HG02938 (cell line): ENCODE measurements around the gene CER1.
A peak's percentile ranks its signal among the peaks of the same experiment; 100 is the strongest.
"Not testable (repeated sequence)": the region's sequence is repeated elsewhere in the genome, so short reads cannot be mapped to it uniquely, and the experiment has no call there.

ENCODE experiments used
- ATAC-seq: cut with Tn5 transposase; IDR thresholded peaks from one replicate; pipeline ENCODE4 v1.9.1; 2021; ENCODE audit warnings: mild to moderate bottlenecking, moderate library complexity; ENCODE audit not compliant: unreplicated experiment

The CER1 gene

GRCh38 chr9:14719231-14719923 lies 3.2 kb downstream of the CER1 start:
- ATAC-seq, result no peak

- ATAC-seq, result no peak
These were observed 7.4 kb downstream of the CER1 start for GRCh38 chr9:14715102-14715501.

GRCh38 chr9:14713187-14713767 lies 9.3 kb downstream of the CER1 start:
- no peak for ATAC-seq

- ATAC-seq, result no peak
These were observed 11.7 kb downstream of the CER1 start for GRCh38 chr9:14710804-14711203.

- peak; percentile 68 for ATAC-seq
These were observed 15.9 kb downstream of the CER1 start for GRCh38 chr9:14706530-14707140.

- ATAC-seq, result no peak
These were observed 17.5 kb downstream of the CER1 start for GRCh38 chr9:14705079-14705478.

- ATAC-seq, result no peak
These were observed 18.3 kb downstream of the CER1 start for GRCh38 chr9:14704281-14704680.

- ATAC-seq, result no peak
These were observed 20.3 kb downstream of the CER1 start for GRCh38 chr9:14702200-14702720.

- ATAC-seq, result peak; percentile 72
These were observed 29.2 kb downstream of the CER1 start, which contains the start of gene ZDHHC21 for GRCh38 chr9:14693251-14693861. Gene ZDHHC21, minus strand, starts transcription at chr9:14693432. Its CDS starts 19,092 bp downstream, at chr9:14674340.

- peak; percentile 32 for ATAC-seq
These were observed 29.9 kb downstream of the CER1 start for GRCh38 chr9:14692470-14693250.

- ATAC-seq, result no peak
These were observed 31.4 kb downstream of the CER1 start for GRCh38 chr9:14690948-14691730.

GRCh38 chr9:14687042-14687719 lies 35.4 kb downstream of the CER1 start:
- ATAC-seq, result no peak

- ATAC-seq, result no peak
These were observed 36.4 kb downstream of the CER1 start for GRCh38 chr9:14686168-14686567.

GRCh38 chr9:14682616-14683015 lies 39.9 kb downstream of the CER1 start:
- not testable (repeated sequence) for ATAC-seq

GRCh38 chr9:14678776-14679175 lies 43.8 kb downstream of the CER1 start:
- ATAC-seq, result no peak

- no peak for ATAC-seq
These were observed 44.7 kb downstream of the CER1 start for GRCh38 chr9:14677872-14678271.

- no peak for ATAC-seq
These were observed 45.1 kb downstream of the CER1 start for GRCh38 chr9:14677396-14677795.

GRCh38 chr9:14674630-14675029 lies 47.9 kb downstream of the CER1 start:
- ATAC-seq, result no peak

- no peak for ATAC-seq
These were observed 51.2 kb downstream of the CER1 start for GRCh38 chr9:14671377-14671776.
